ENCODE results near the gene PGPEP1. TPM values are rescaled to one million over a fixed set of nuclear protein-coding genes. Genes with fewer than 3 reads are reported as not detected.
A peak's percentile ranks its signal among the peaks of the same experiment; 100 is the strongest.

Gene PGPEP1
- total RNA-seq, 1 experiment from 2014 or later = 11.4 TPM

DNA sequence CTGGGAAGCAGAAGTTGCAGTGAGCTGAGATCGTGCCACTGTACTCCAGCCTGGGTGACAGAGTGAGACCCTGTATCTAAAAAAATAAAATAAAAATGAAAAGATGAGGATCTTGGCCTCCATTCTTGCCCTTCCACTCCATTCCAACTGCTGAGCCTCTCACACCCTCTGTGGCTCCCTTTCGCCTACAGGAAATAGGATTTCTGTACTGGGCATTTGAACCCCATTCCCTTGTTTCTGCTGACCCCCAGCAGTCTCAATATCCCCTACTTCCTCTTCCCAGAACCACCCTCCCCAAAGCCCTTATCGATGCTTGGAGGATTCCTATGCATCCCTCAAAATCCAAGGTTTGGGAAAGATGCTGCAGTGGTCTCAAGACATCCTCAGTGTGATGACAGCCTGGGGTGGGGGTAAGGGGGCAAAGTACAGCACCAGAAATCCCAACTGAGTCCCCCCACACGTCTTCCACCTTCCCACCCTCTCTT, 33.1 kb downstream of the PGPEP1 start:
- ATAC-seq = no peak
- intact Hi-C loops (cut with micrococcal nuclease) = no loop called here
- Histone ChIP-seq H3K27me3 (ENCODE audit: low read length) (no peaks in the 10 kb centered on the region), H3K27ac (ENCODE audit: low read length) (peak overlapping the region; percentile 76), H3K9me3 (ENCODE audit: low read length) (no peaks in the 10 kb centered on the region), H2AFZ (ENCODE audit: low read length) (peak overlapping the region; percentile 69; the same call in 1 of the 2 replicates), H3K79me2 (ENCODE audit: low read length) (no peaks in the 10 kb centered on the region), H3K36me3 (ENCODE audit: low read depth, low read length) (no peaks in the 10 kb centered on the region), H3K9me2 (replicated peaks; ENCODE audit: low read length) (no peaks in the 10 kb centered on the region), H3K4me1 (ENCODE audit: insufficient read depth, low read length) (peaks cover 34% of the 10 kb centered on the region), H3K4me2 (ENCODE audit: low read length) (no peak overlapping the region), H3K9ac (ENCODE audit: low read length) (peak overlapping the region; percentile 53), H3K4me3 (ENCODE audit: low read length) (no peak overlapping the region), H4K20me1 (ENCODE audit: low read length) (no peaks in the 10 kb centered on the region), H3F3A (ENCODE audit: low read length, unreplicated experiment) (no peaks in the 10 kb centered on the region)
- ChIA-PET CTCF (no interaction called here), POLR2A (ENCODE audit: unreplicated experiment) (no interaction called here)
- DNase-seq = no peak
- BruUV-seq (replicated peaks) = no TSS peak
- TF ChIP-seq EZH2phosphoT487 (IDR thresholded peaks at IDR 0.05; ENCODE audit: borderline replicate concordance, low read length) (no peak), EZH2 (IDR thresholded peaks at IDR 0.05; ENCODE audit: low read length, unreplicated experiment) (no peak)
- TF ChIP-seq, protein P1, sequence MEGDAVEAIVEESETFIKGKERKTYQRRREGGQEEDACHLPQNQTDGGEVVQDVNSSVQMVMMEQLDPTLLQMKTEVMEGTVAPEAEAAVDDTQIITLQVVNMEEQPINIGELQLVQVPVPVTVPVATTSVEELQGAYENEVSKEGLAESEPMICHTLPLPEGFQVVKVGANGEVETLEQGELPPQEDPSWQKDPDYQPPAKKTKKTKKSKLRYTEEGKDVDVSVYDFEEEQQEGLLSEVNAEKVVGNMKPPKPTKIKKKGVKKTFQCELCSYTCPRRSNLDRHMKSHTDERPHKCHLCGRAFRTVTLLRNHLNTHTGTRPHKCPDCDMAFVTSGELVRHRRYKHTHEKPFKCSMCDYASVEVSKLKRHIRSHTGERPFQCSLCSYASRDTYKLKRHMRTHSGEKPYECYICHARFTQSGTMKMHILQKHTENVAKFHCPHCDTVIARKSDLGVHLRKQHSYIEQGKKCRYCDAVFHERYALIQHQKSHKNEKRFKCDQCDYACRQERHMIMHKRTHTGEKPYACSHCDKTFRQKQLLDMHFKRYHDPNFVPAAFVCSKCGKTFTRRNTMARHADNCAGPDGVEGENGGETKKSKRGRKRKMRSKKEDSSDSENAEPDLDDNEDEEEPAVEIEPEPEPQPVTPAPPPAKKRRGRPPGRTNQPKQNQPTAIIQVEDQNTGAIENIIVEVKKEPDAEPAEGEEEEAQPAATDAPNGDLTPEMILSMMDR (conservative IDR thresholded peaks at IDR 0.05; ENCODE audit: low read depth, low read length) = no peak

GRCh38 chr19:18373892-18374629, 33.7 kb downstream of the PGPEP1 start:
- intact Hi-C loops (cut with micrococcal nuclease) = no loop called here
- Histone ChIP-seq H3K4me1 (ENCODE audit: insufficient read depth, low read length) (peaks cover 38% of the 10 kb centered on the region), H3K36me3 (ENCODE audit: low read depth, low read length) (no peaks in the 10 kb centered on the region), H3K9me2 (replicated peaks; ENCODE audit: low read length) (no peaks in the 10 kb centered on the region), H2AFZ (ENCODE audit: low read length) (peak overlapping the region; percentile 69), H3F3A (ENCODE audit: low read length, unreplicated experiment) (no peaks in the 10 kb centered on the region), H3K4me2 (ENCODE audit: low read length) (peak overlapping the region; percentile 61), H3K9me3 (ENCODE audit: low read length) (no peaks in the 10 kb centered on the region), H3K27ac (ENCODE audit: low read length) (peak overlapping the region; percentile 76), H3K4me3 (ENCODE audit: low read length) (no peak overlapping the region), H3K79me2 (ENCODE audit: low read length) (no peaks in the 10 kb centered on the region), H3K27me3 (ENCODE audit: low read length) (no peaks in the 10 kb centered on the region), H3K9ac (ENCODE audit: low read length) (peak overlapping the region; percentile 53), H4K20me1 (ENCODE audit: low read length) (no peaks in the 10 kb centered on the region)
- TF ChIP-seq EZH2phosphoT487 (IDR thresholded peaks at IDR 0.05; ENCODE audit: borderline replicate concordance, low read length) = no peak
- TF ChIP-seq EZH2 (IDR thresholded peaks at IDR 0.05; ENCODE audit: low read length, unreplicated experiment) = no peak
- DNase-seq (peak; percentile 90), ATAC-seq (peak; percentile 93)
- TSS peak; percentile 85 for BruUV-seq (replicated peaks)
- POLR2A ChIA-PET (ENCODE audit: unreplicated experiment) = no interaction called here
- CTCF ChIA-PET = interaction anchor here (0.5 to 0.8 kb wide), 2 partner anchors 12 to 13 kb away, joined by 4 to 14 read pairs; partner anchors contain the start of gene GDF15

DNA sequence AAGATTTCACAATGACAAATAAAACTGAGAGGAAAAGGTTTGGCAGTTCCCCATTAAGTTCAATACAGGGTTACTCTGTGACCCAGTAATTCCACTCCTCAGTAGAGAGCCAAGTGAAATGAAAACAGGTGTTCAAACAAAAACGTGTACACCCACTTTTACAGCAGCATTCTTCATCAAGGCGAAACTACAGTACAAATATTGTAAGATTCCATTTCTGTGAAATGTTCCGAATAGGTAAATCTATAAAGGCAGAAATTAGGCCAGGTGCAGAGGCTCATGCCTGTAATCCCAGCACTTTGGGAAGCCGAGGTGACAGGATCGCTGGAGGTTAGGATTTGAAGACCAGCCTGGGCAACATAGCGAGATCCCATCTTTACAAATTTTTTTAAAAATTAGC, 36.6 kb downstream of the PGPEP1 start:
- DNase-seq = peak; percentile 76

More for the DNA sequence above, 36.6 kb downstream of the PGPEP1 start:
- POLR2A ChIA-PET (ENCODE audit: unreplicated experiment) = no interaction called here
- Histone ChIP-seq H3K27me3 (ENCODE audit: low read length) (no peaks in the 10 kb centered on the region), H3K4me1 (ENCODE audit: insufficient read depth, low read length) (peaks cover 52% of the 10 kb centered on the region), H2AFZ (ENCODE audit: low read length) (no peak overlapping the region), H3F3A (ENCODE audit: low read length, unreplicated experiment) (no peaks in the 10 kb centered on the region), H3K9me2 (replicated peaks; ENCODE audit: low read length) (no peaks in the 10 kb centered on the region), H3K79me2 (ENCODE audit: low read length) (no peaks in the 10 kb centered on the region), H3K4me2 (ENCODE audit: low read length) (0 out of 2 replicates have a peak overlapping the region, but pooled peaks have one; percentile 18), H3K27ac (ENCODE audit: low read length) (peak overlapping the region; percentile 69), H3K36me3 (ENCODE audit: low read depth, low read length) (no peaks in the 10 kb centered on the region), H3K9ac (ENCODE audit: low read length) (no peak overlapping the region), H3K9me3 (ENCODE audit: low read length) (no peaks in the 10 kb centered on the region), H4K20me1 (ENCODE audit: low read length) (no peaks in the 10 kb centered on the region), H3K4me3 (ENCODE audit: low read length) (no peak overlapping the region)
- intact Hi-C loops (cut with micrococcal nuclease) = loop anchor here (1.0 kb wide), 1 partner anchor 42 kb away; the partner anchor contains the start of gene SSBP4
- TF ChIP-seq EZH2phosphoT487 (IDR thresholded peaks at IDR 0.05; ENCODE audit: borderline replicate concordance, low read length) (no peak), EZH2 (IDR thresholded peaks at IDR 0.05; ENCODE audit: low read length, unreplicated experiment) (no peak)
- TF ChIP-seq, protein P1 (conservative IDR thresholded peaks at IDR 0.05; ENCODE audit: low read depth, low read length) = no peak
- no TSS peak for BruUV-seq (replicated peaks)
- ATAC-seq = peak; percentile 17; the same call in 1 of the 2 replicates
- CTCF ChIA-PET = no interaction called here
